ENCODE measurements around the gene GNG12. TPM values are rescaled to one million over a fixed set of nuclear protein-coding genes. Genes with fewer than 3 reads are reported as not detected.
A peak's percentile ranks its signal among the peaks of the same experiment; 100 is the strongest.

Gene GNG12
- total and polyA plus RNA-seq, 9 of the 15 experiments (the other 6 are each of a cell fraction or from before 2014, with no cell fraction given), result 2.6 to 6.0 (median 4.1) TPM

GRCh38 chr1:67733681-67734322, 99.5 kb downstream of the GNG12 start (continued):
- TF ChIP-seq ZNF12 (CRISPR knock-in tag; IDR thresholded peaks at IDR 0.05), result 0 out of 2 replicates have a peak, but pooled peaks have one; percentile 27
- TF ChIP-seq BRCA1 (IDR thresholded peaks at IDR 0.05), result no peak
- no peak for TF ChIP-seq BRCA1 (CRISPR knock-in tag; IDR thresholded peaks at IDR 0.05)
- no peak for TF ChIP-seq NCOA6 (IDR thresholded peaks at IDR 0.05)
- TF ChIP-seq FOXO4 (CRISPR knock-in tag; IDR thresholded peaks at IDR 0.05), result no peak
- TF ChIP-seq TSC22D4 (tag; IDR thresholded peaks at IDR 0.05), result no peak
- TF ChIP-seq ZBTB11 (CRISPR knock-in tag; IDR thresholded peaks at IDR 0.05), result peak in 1 of 3 experiments; percentile 66; a peak in 2 of 6 replicates
- TF ChIP-seq BHLHE40 (IDR thresholded peaks at IDR 0.05; ENCODE audit: low read length), result 0 out of 2 replicates have a peak, but pooled peaks have one; percentile 31
- no peak; a peak in 2 of 4 replicates for TF ChIP-seq ZMIZ1 (IDR thresholded peaks at IDR 0.05; ENCODE audit: low read depth in 2 of 2, low read length in 2 of 2)
- TF ChIP-seq RERE (CRISPR knock-in tag; IDR thresholded peaks at IDR 0.05; ENCODE audit: borderline replicate concordance), result no peak
- peak; percentile 76 for TF ChIP-seq EGR1 (conservative IDR thresholded peaks at IDR 0.05)
- peak; percentile 91 for TF ChIP-seq CC2D1A (IDR thresholded peaks at IDR 0.05)
- TF ChIP-seq BRF1 (IDR thresholded peaks at IDR 0.05; ENCODE audit: borderline replicate concordance, extremely low read depth, insufficient read length), result no peak

All from K562 (cell line).